Hepatocyte (in vitro differentiated cells): ENCODE results near the gene MAPK11.

Experiments used
- EZH2phosphoT487 ChIP-seq: fragments of 200-600 bp; sonication (generic); IDR thresholded peaks from one replicate; pipeline ENCODE4 v1.6.1; 2018; ENCODE audit warnings: antibody characterized with exemption, mild to moderate bottlenecking, low read depth, moderate library complexity; ENCODE audit not compliant: unreplicated experiment, severe bottlenecking
- TF ChIP-seq, protein P1 (sequence below): fragments of 200-600 bp; sonication (generic); IDR thresholded peaks from 2 replicates; pipeline ENCODE4 v1.5.1; 2016; ENCODE audit warnings: antibody characterized with exemption, mild to moderate bottlenecking; ENCODE audit not compliant: poor library complexity

DNA sequence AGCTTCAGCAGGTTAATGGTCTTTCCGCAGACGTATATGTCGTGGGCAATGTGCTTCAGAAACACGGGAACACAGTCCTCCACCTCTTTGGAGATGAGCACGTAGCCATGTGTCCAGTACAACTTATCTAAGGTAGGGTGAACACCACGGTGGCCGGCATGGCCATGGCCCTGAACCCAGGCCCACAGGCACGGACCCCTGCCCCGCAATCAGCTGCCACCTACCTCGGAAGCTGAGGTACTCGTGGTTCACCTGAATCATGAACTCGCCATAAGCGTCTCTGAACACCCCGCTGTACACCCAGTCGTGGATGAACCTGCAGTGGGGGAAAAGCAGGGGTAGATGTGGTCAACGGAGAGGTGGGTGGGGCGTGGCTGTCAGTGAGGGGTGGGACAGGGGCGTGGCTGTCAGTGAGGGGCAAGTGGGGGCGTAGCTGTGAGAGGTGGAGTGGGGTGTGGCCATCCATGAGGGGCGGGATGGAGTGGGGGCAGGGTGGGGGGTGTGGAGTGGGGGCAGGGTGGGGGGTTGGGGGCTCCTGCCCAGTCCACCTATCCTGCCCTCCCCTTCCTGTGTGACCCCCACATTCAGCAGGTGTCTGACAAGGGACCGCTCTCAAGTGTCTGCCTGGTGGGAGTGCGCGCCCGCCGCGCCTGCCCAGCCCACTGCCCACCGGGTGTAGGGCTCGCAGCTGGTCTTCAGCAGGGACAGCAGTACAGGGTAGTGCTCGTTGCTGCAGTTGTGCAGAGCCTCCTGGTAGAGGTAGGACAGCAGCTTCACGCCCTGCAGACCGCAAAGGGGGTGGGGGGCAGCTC, 43.9 kb downstream of the MAPK11 start:
- TF ChIP-seq, protein P1, sequence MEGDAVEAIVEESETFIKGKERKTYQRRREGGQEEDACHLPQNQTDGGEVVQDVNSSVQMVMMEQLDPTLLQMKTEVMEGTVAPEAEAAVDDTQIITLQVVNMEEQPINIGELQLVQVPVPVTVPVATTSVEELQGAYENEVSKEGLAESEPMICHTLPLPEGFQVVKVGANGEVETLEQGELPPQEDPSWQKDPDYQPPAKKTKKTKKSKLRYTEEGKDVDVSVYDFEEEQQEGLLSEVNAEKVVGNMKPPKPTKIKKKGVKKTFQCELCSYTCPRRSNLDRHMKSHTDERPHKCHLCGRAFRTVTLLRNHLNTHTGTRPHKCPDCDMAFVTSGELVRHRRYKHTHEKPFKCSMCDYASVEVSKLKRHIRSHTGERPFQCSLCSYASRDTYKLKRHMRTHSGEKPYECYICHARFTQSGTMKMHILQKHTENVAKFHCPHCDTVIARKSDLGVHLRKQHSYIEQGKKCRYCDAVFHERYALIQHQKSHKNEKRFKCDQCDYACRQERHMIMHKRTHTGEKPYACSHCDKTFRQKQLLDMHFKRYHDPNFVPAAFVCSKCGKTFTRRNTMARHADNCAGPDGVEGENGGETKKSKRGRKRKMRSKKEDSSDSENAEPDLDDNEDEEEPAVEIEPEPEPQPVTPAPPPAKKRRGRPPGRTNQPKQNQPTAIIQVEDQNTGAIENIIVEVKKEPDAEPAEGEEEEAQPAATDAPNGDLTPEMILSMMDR, result no peak
- no peak for TF ChIP-seq EZH2phosphoT487
